GM18511 (cell line): Measurements from ENCODE around the gene RASGRF2.
"Not testable (repeated sequence)": the region's sequence is repeated elsewhere in the genome, so short reads cannot be mapped to it uniquely, and the experiment has no call there.

Source experiments
- ATAC-seq: cut with Tn5 transposase; IDR thresholded peaks from one replicate; pipeline ENCODE4 v1.9.1; 2021; ENCODE audit warnings: mild to moderate bottlenecking, moderate library complexity; ENCODE audit not compliant: unreplicated experiment

The RASGRF2 gene

GRCh38 chr5:81234299-81234698 lies 274.1 kb downstream of the RASGRF2 start:
- ATAC-seq, result no peak

GRCh38 chr5:81234801-81235200 lies 274.6 kb downstream of the RASGRF2 start:
- no peak for ATAC-seq

GRCh38 chr5:81235287-81236072 lies 275.3 kb downstream of the RASGRF2 start:
- no peak for ATAC-seq

GRCh38 chr5:81238460-81238859 lies 278.3 kb downstream of the RASGRF2 start:
- no peak for ATAC-seq

GRCh38 chr5:81239613-81240012 lies 279.4 kb downstream of the RASGRF2 start:
- no peak for ATAC-seq

- ATAC-seq, result no peak
Observed at GRCh38 chr5:81241001-81241400, 280.8 kb downstream of the RASGRF2 start.

- no peak for ATAC-seq
Observed at GRCh38 chr5:81241961-81242648, 281.9 kb downstream of the RASGRF2 start.

GRCh38 chr5:81242906-81243436 lies 282.8 kb downstream of the RASGRF2 start:
- no peak for ATAC-seq

GRCh38 chr5:81244451-81244850 lies 284.3 kb downstream of the RASGRF2 start:
- no peak for ATAC-seq

- no peak for ATAC-seq
Observed at GRCh38 chr5:81245871-81246235, 285.7 kb downstream of the RASGRF2 start.

- no peak for ATAC-seq
Observed at GRCh38 chr5:81246697-81247096, 286.5 kb downstream of the RASGRF2 start.

GRCh38 chr5:81247441-81247972 lies 287.3 kb downstream of the RASGRF2 start:
- ATAC-seq, result no peak

GRCh38 chr5:81249240-81249639 lies 289.1 kb downstream of the RASGRF2 start:
- no peak for ATAC-seq

- ATAC-seq, result no peak
Observed at GRCh38 chr5:81250004-81250403, 289.8 kb downstream of the RASGRF2 start.

- no peak for ATAC-seq
Observed at GRCh38 chr5:81251922-81252321, 291.8 kb downstream of the RASGRF2 start.

GRCh38 chr5:81252904-81253303 lies 292.7 kb downstream of the RASGRF2 start:
- no peak for ATAC-seq

GRCh38 chr5:81253875-81254274 lies 293.7 kb downstream of the RASGRF2 start:
- no peak for ATAC-seq

- no peak for ATAC-seq
Observed at GRCh38 chr5:81254886-81255559, 294.9 kb downstream of the RASGRF2 start.

- ATAC-seq, result no peak
Observed at GRCh38 chr5:81256766-81257165, 296.6 kb downstream of the RASGRF2 start.

GRCh38 chr5:81262796-81263195 lies 302.6 kb downstream of the RASGRF2 start:
- ATAC-seq, result not testable (repeated sequence)

GRCh38 chr5:81265101-81265500 lies 304.9 kb downstream of the RASGRF2 start:
- ATAC-seq, result no peak
